Activated CD4-positive, alpha-beta T cell treated with anti-CD3 and anti-CD28 coated beads, Interleukin-2, amount 50 U/mL, for 48 hours (primary cell): ENCODE results near the gene ATOSA.

ENCODE experiments used
- DNase-seq, 2 experiments: peaks; one replicate each; pipeline ENCODE4 v3.0.0-alpha.2; 2020

Gene ATOSA

GRCh38 chr15:52679232-52680040 is at the start of gene ATOSA:
TSS of gene ATOSA (minus strand) at chr15:52679388. CDS start at chr15:52678021, 1,367 bp downstream.
- DNase-seq = peak; percentile 89 to 92

DNA sequence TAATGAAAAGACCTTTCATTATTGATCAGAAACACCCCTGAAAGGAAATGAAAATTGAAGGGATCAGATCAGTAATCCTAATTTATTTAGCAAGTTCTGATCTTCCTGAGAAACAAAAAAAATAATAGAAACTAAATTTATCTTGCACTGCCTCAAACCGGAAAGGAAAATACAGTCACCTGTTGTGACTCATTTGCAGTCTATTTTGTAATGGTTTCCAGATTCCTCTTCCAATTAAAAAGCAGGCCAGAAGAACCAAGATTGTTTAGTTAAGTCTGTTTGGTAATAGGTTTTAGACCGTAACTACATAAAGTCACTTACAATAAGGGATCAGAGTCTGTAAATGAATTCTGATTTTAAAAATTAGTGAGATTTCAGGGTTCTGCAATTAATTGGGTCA is 49.7 kb upstream of the ATOSA start:
- DNase-seq = no peak

DNA sequence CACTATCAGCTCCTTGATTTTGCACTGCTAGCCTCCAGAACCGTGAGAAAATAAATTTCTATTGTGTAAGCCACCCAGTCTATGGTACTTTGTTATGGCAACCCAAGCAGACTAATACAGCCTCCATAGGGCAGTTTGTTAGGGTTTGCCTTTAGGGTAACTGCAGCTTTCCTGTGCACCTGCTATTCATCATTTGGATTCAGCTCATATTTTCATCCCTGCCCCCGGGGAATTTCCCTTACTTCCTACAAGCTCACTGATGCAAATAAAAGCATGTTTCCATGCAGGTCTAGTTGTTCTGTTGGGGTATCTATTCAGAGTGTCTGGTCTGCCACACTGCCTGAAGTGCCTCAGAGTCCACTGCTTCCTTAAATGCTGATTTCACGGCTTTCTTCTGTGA is 48.6 kb upstream of the ATOSA start:
- DNase-seq = no peak

GRCh38 chr15:52726195-52726594 is 47.0 kb upstream of the ATOSA start:
- no peak for DNase-seq

- no peak for DNase-seq
These were observed 39.4 kb upstream of the ATOSA start for GRCh38 chr15:52718551-52718950.

DNA sequence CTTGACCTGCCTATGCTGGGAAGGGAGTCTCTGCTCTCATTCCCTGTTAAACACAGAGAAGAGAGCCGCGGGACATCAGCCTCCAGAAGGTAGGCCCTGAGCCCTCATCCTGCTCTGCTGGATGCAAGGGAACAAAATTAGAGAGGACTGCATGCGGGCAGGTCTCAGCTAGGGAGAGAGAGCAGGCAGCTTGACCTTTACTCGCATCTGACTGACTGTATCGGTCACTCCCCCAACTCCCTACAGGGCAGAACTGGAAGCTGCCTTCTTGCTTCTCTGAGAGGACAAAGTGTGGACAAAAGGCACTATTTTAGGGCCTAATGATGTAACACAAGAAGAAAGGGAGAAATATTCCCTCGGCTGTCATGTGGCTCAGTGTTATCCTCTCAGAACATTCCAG is 38.7 kb upstream of the ATOSA start:
- no peak for DNase-seq

DNA sequence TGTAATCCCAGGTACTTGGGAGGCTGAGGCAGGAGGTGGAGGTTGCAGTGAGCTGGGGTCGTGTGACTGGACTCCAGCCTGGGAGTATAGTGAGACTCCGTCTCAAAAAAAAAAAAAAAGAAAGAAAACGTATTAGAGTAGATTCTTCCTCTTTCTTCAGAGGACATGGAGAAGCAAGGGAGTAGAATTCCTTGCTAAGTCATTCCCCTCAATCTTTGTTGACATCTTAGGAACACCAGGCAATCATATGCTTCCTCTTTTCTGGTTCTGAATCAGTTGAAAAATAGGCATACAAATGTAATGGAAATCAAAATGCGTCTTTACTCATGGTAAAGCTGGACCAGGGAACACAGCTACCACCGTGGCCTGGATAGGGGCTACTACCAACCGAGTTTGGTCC is 38.3 kb upstream of the ATOSA start:
- no peak for DNase-seq

GRCh38 chr15:52716536-52716935 is 37.3 kb upstream of the ATOSA start:
- no peak for DNase-seq

- DNase-seq = no peak
These were observed 36.2 kb upstream of the ATOSA start for GRCh38 chr15:52715411-52715810.

- DNase-seq = no peak
These were observed 35.8 kb upstream of the ATOSA start for GRCh38 chr15:52714968-52715367.

DNA sequence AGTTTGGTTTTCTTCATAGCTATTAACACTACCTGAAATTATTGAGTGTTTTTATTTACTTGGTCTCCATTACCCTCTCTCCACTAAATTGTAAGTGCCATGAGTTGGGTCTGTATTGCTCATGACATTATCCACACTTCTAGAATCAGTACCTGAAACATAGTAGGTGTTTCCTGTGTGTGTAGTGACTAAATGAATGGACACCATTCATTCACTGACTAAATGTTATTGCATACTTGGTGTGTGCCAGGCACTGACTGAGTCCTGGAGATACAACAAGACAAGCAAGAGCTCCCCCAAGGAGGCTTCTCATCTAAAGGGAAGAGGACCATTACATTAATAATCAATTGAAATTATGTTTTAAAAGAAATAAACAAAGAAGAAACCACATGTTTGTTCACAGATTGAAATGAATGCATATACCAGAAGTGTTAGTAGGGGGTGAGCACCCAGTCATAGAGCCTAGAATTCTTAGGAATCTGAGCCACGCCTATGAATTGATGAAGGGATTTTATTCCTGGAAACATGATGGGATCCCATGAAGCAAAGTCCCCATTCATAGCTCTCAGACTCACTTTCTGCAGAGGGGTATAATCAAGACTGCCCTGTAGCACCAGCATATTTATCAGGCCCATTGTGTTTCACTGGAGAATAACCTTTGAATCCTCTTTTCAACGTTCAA is 31.7 kb upstream of the ATOSA start:
- DNase-seq = no peak

- no peak for DNase-seq
These were observed 31.0 kb upstream of the ATOSA start for GRCh38 chr15:52710050-52710707.

- no peak for DNase-seq
These were observed 30.2 kb upstream of the ATOSA start for GRCh38 chr15:52709187-52709981.

GRCh38 chr15:52706091-52706490 is 26.9 kb upstream of the ATOSA start:
- no peak for DNase-seq

- DNase-seq = no peak
These were observed 23.2 kb upstream of the ATOSA start for GRCh38 chr15:52702390-52702789.

DNA sequence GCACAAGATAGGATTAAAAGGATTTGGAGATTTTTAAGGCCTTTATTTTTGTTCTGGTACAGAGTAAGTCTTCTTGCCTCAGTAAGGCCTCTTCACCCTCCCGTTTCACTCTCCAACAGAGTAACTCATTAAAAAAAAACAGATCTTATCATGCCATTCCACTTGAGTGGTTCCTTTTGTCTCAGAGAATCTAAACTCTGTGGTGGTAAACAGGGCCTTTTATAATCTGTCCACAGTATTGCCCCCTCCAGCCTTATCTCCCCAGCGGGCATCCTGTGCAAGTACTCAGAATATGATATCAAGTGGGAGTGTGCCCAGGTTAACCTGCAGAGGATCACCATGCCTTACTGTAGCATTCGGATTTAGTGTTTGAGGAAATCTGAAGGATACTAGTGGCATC is 20.3 kb upstream of the ATOSA start:
- no peak for DNase-seq

GRCh38 chr15:52698514-52698913 is 19.3 kb upstream of the ATOSA start:
- no peak for DNase-seq

DNA sequence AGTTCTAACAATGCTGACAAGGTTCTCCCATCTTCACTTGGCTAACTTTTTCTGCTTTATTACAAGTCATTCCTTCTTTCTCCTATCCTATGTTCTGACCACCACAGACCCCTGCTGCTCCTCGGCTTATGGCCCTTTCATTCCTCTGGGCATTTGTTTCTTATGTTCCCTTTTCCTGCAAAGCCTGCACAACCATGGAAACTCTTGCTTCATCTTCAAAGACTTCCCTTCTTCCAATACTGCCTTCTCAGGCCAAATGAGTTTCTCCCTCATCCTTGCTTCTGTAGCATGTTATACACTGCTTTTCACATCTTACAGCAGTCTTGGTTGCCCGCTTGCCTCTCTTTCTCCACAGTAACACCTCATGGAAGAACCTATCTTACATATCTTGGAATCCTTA is 17.9 kb upstream of the ATOSA start:
- DNase-seq = no peak

- DNase-seq = no peak
These were observed 16.0 kb upstream of the ATOSA start for GRCh38 chr15:52695154-52695553.

DNA sequence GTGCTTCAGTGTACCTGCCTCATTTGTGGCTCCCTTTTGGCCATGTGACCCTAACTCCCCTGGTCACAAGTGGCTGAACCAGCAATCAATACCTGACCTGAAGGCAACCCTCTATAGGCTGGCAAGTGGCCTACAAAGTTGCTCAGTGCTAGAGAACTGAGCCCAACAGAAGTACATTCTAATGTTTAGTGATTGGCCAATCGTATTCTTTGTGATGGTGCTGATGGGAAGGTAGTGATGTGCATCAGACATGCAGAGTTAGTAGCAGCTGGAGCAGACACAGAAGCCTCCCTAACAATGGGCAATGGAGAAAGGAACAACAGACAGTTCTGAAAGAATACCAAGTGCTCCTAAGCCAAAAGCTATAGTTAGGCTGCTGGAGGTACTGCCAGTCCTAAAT is 10.4 kb upstream of the ATOSA start:
- DNase-seq = no peak

- DNase-seq = no peak
These were observed 4.4 kb upstream of the ATOSA start for GRCh38 chr15:52683580-52683979.

DNA sequence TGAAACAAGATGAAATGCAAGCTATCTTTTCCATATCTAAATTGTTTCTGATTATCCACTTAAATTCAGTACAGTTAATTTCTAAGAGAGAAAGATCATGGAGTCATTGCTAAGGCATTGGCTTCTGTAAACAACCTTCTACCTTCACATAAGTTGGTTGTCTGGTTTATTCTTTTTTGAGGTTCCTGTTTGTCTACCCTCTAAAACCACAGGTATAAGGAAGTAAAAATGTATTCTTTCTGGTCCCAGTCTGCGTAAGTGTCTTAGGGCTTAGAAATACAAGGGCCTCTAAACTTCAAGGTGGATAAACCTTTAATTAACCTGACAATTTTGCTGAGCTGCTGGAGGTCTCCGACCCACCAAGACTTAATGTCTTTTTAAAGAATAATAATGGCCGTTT is 3.6 kb upstream of the ATOSA start:
- no peak for DNase-seq

DNA sequence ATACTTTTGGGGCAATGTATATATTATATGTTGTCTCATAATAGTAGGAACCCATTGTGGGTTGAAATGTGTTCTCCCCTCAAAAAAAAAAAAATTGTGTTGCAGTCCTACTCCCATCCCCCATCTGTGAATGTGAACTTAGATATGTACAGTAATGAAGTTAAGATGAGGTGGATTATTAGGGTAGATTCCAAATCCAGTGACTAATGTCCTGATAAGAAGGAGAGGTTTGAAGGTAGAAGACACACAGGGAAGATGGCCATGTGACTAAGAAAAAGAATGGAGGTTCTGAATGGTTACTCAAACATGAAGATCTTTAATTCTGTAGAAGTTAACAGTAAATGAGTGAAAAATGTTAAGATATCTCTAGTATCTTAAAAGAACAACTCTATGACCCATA is 3.0 kb upstream of the ATOSA start:
- no peak for DNase-seq
